PC-3 (cell line): ENCODE data around the gene MPV17L2. TPM values are rescaled to one million over a fixed set of nuclear protein-coding genes. Genes with fewer than 3 reads are reported as not detected.

Source experiments
- ATAC-seq: fragments of 200-7000 bp; cut with Tn5 transposase; 2 replicates; pipeline ENCODE4 v1.9.1; 2020; ENCODE audit warnings: mild to moderate bottlenecking, moderate library complexity
- Bru-seq: library from RNA; stranded (reverse); fragments of 400-500 nt; gene quantifications from one replicate; lab custom pipeline; 2021; lab: Mats Ljungman, UMichigan
- BruChase-seq, 2 experiments: library from RNA; stranded (reverse); fragments of 400-500 nt; gene quantifications; one replicate each; lab custom pipeline; 2021; lab: Mats Ljungman, UMichigan
- BruUV-seq: library from RNA; stranded (reverse); fragments of 400-500 nt; replicated peaks from 2 replicates; lab custom pipeline; 2021; lab: Mats Ljungman, UMichigan
- CTCF ChIA-PET: fragments of 300-600 bp; sonication (Branson Sonifier 250); formaldehyde crosslinking; loops from one replicate; lab custom pipeline; 2022; ENCODE audit warnings: antibody characterized with exemption; lab: Charles Lee
- POLR2A ChIA-PET: fragments of 300-600 bp; sonication (Branson Sonifier 250); formaldehyde crosslinking; loops from one replicate; lab custom pipeline; 2022; ENCODE audit warnings: antibody characterized with exemption; ENCODE audit not compliant: unreplicated experiment; lab: Charles Lee
- DNase-seq: peaks from one replicate; pipeline ENCODE4 v3.0.0-alpha.2; 2015
- H2AFZ ChIP-seq: fragments of 300-600 bp; sonication (generic); 2 replicates; pipeline ENCODE4 v1.6.0; 2016; ENCODE audit warnings: antibody characterized with exemption, low read length
- H3F3A ChIP-seq: fragments of 300-600 bp; sonication (generic); one replicate; pipeline ENCODE4 v1.6.0; 2017; ENCODE audit warnings: antibody characterized with exemption, low read length, control low read depth, mild to moderate bottlenecking; ENCODE audit not compliant: unreplicated experiment
- H3K27ac ChIP-seq: fragments of 300-600 bp; sonication (generic); 2 replicates; pipeline ENCODE4 v1.5.1; 2016; ENCODE audit warnings: mild to moderate bottlenecking, low read length
- H3K27me3 ChIP-seq: fragments of 300-600 bp; sonication (generic); 2 replicates; pipeline ENCODE4 v1.6.1; 2016; ENCODE audit warnings: low read length, mixed read lengths
- H3K36me3 ChIP-seq: fragments of 300-600 bp; sonication (generic); 2 replicates; pipeline ENCODE4 v1.6.1; 2016; ENCODE audit warnings: low read depth, mixed run types, low read length, mixed read lengths
- H3K4me1 ChIP-seq: fragments of 300-600 bp; sonication (generic); 2 replicates; pipeline ENCODE4 v1.5.1; 2016; ENCODE audit warnings: low read length; ENCODE audit not compliant: insufficient read depth
- H3K4me2 ChIP-seq: fragments of 300-600 bp; sonication (generic); 2 replicates; pipeline ENCODE4 v1.6.0; 2016; ENCODE audit warnings: low read length
- H3K4me3 ChIP-seq: fragments of 300-600 bp; sonication (generic); 2 replicates; pipeline ENCODE4 v1.5.1; 2016; ENCODE audit warnings: mild to moderate bottlenecking, low read length, mixed read lengths
- H3K79me2 ChIP-seq: fragments of 300-600 bp; sonication (generic); 2 replicates; pipeline ENCODE4 v1.6.1; 2017; ENCODE audit warnings: low read length, mixed read lengths
- H3K9ac ChIP-seq: fragments of 300-600 bp; sonication (generic); 2 replicates; pipeline ENCODE4 v1.6.0; 2016; ENCODE audit warnings: mild to moderate bottlenecking, low read length
- H3K9me2 ChIP-seq: fragments of 300-600 bp; sonication (generic); replicated peaks from 2 replicates; pipeline ENCODE4 v1.6.1; 2016; ENCODE audit warnings: mixed run types, low read length, mixed read lengths
- H3K9me3 ChIP-seq: fragments of 300-600 bp; sonication (generic); 2 replicates; pipeline ENCODE4 v1.6.1; 2016; ENCODE audit warnings: low read length, mixed read lengths
- H4K20me1 ChIP-seq: fragments of 300-600 bp; sonication (generic); 2 replicates; pipeline ENCODE4 v1.6.1; 2016; ENCODE audit warnings: low read length, mixed read lengths
- EZH2 ChIP-seq: fragments of 300-600 bp; sonication (generic); IDR thresholded peaks from one replicate; pipeline ENCODE4 v1.6.1; 2017; ENCODE audit warnings: antibody characterized with exemption, mild to moderate bottlenecking, low read length; ENCODE audit not compliant: unreplicated experiment
- EZH2phosphoT487 ChIP-seq: fragments of 300-600 bp; sonication (generic); IDR thresholded peaks from 2 replicates; pipeline ENCODE4 v1.6.1; 2018; ENCODE audit warnings: mild to moderate bottlenecking, antibody characterized with exemption, low read length, borderline replicate concordance
- intact Hi-C: fragments of 100-400 bp; cut with micrococcal nuclease; formaldehyde crosslinking; loops from 2 replicates; pipeline ENCODE4 v1.9.0; 2023
- long read RNA-seq: library from polyadenylated mRNA; unstranded; transcript quantifications from one replicate; pipeline ENCODE4 v2.0.0, GENCODE V29; 2021; ENCODE audit not compliant: unreplicated experiment
- total RNA-seq: library from RNA; depleted of rRNA; stranded (reverse); fragments of >200 nt; gene quantifications from 2 replicates; pipeline ENCODE4 v1.2.3, GENCODE V29; 2014; rRNA removed
- TF ChIP-seq, protein P1 (sequence below): fragments of 300-600 bp; sonication (generic); conservative IDR thresholded peaks from 2 replicates; pipeline ENCODE4 v1.5.1; 2017; ENCODE audit warnings: antibody characterized with exemption, low read depth, mild to moderate bottlenecking, low read length

The MPV17L2 gene
- total RNA-seq (34.2 and 44.7 TPM in 2 replicates), Bru-seq, nascent RNA (percentile 63 among the genes with signal in this experiment), BruChase-seq, experiment 1, labeled RNA remaining after a 6-hour chase (percentile 82 among the genes with signal in this experiment), BruChase-seq, experiment 2, labeled RNA remaining after a 2-hour chase (percentile 64 among the genes with signal in this experiment)
- long read RNA-seq, transcript MPV17L2-204 (5 exons, 1,408 nt) = major isoform, 53 of 66 reads
- long read RNA-seq, transcript MPV17L2-202 (4 exons, 1,941 nt) = minor isoform, 5 of 66 reads
- long read RNA-seq, partial matches to known transcripts = 6 of 66 reads
- long read RNA-seq, other reads (novel, unspliced or antisense) = 2 of 66 reads

DNA sequence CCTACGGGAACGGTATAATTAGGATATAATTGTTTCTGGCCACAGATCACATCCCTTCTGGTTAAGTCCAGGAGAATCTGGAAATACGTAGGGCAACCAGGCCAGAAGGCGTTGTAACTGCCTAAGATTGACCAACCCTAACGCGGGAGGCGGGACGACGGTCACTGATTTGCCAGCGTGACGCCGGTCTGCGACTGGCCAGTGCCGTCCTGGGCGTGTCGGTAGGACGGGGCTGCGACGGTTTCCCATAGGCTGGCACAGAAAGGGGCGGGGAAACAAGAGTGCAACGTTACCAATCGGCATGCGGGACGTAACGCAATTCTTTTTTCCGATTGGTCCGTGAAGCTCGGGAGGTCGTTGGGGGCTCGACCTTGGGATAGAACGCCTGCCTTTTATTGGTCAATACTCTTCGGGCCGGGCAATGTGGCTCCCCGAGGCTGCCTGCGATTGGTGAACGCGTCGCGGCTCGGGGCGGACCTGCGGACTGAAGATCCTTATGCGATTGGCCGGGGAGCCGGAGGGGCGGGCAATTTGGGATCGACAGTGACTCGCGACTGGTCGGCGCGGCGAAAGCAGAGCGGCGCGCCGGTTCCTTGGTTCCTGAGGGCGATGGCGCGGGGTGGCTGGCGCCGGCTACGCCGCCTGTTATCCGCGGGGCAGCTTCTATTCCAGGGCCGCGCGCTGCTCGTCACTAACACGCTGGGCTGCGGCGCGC, at the start of gene MPV17L2:
MPV17L2 (plus strand) TSS at position 546 of the 715 bp plus-strand sequence; CDS start at position 610, 64 bp downstream.
- Histone ChIP-seq H3K4me1 (peaks cover 13% of the 10 kb centered on the region), H3K9me2 (no peaks in the 10 kb centered on the region), H3K36me3 (no peaks in the 10 kb centered on the region), H3K79me2 (peaks cover 7% of the 10 kb centered on the region), H4K20me1 (no peaks in the 10 kb centered on the region), H3K27ac (peak within 1 kb of the TSS; percentile 26), H3K27me3 (no peaks in the 10 kb centered on the region), H3K9ac (peak within 1 kb of the TSS; percentile 83), H3F3A (no peaks in the 10 kb centered on the region), H3K4me2 (peak within 1 kb of the TSS; percentile 92), H3K4me3 (peak within 1 kb of the TSS; percentile 85), H2AFZ (peak within 1 kb of the TSS; percentile 89), H3K9me3 (no peaks in the 10 kb centered on the region)
- peak; percentile 90 for ATAC-seq
- DNase-seq = peak; percentile 99
- TF ChIP-seq, protein P1, sequence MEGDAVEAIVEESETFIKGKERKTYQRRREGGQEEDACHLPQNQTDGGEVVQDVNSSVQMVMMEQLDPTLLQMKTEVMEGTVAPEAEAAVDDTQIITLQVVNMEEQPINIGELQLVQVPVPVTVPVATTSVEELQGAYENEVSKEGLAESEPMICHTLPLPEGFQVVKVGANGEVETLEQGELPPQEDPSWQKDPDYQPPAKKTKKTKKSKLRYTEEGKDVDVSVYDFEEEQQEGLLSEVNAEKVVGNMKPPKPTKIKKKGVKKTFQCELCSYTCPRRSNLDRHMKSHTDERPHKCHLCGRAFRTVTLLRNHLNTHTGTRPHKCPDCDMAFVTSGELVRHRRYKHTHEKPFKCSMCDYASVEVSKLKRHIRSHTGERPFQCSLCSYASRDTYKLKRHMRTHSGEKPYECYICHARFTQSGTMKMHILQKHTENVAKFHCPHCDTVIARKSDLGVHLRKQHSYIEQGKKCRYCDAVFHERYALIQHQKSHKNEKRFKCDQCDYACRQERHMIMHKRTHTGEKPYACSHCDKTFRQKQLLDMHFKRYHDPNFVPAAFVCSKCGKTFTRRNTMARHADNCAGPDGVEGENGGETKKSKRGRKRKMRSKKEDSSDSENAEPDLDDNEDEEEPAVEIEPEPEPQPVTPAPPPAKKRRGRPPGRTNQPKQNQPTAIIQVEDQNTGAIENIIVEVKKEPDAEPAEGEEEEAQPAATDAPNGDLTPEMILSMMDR = no peak
- TF ChIP-seq EZH2phosphoT487 (no peak), EZH2 (no peak)
- BruUV-seq = no TSS peak
- POLR2A ChIA-PET = interaction anchor here (0.6 to 0.7 kb wide), 2 partner anchors 89 to 330 kb away, joined by 3 read pairs; no protein-coding TSS in a partner anchor
- CTCF ChIA-PET = interaction anchor here (0.5 to 2.2 kb wide), 7 partner anchors 16 to 89 kb away, joined by 3 to 9 read pairs (median 4); partner anchors contain the start of gene JUND
- intact Hi-C loops = loop anchor here (1.0 kb wide), 1 partner anchor 11 kb away; the partner anchor contains the start of gene RAB3A

DNA sequence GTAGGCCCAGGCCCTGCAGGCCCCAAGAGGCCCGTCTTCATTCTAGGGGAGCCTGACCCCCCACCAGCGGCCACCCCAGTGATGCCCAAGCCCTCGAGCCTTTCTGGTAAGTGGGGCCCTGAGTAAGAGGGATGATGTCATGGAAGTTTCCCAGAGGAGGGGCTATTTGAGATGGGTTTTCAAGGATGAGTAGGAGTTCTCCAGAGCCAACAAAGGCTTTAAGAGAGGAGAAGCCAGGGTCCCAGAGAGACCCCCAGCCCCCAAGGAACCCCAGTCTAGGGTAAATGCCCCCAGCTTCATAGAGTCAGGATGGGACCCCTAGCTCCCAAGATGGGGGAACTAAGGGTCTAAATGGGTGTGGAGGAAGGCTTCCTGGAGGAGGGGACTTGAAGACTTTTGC, 49.1 kb upstream of the MPV17L2 start:
- no peaks in the 10 kb centered on the region for H3K79me2 ChIP-seq
- DNase-seq = no peak
- no peaks in the 10 kb centered on the region for H3K9me2 ChIP-seq
- POLR2A ChIA-PET = no interaction called here
- no peak overlapping the region for H3K4me3 ChIP-seq
- no peak overlapping the region for H3K27ac ChIP-seq
- intact Hi-C loops = no loop called here
- no TSS peak for BruUV-seq
- no peaks in the 10 kb centered on the region for H3F3A ChIP-seq
- no peaks in the 10 kb centered on the region for H3K27me3 ChIP-seq
- no peak for ATAC-seq
- TF ChIP-seq, protein P1 = no peak
- TF ChIP-seq EZH2phosphoT487 (no peak), EZH2 (no peak)
- no peak overlapping the region for H3K9ac ChIP-seq
- H3K4me2 ChIP-seq = no peak overlapping the region
- H3K9me3 ChIP-seq = no peaks in the 10 kb centered on the region
- H4K20me1 ChIP-seq = no peaks in the 10 kb centered on the region
- H3K4me1 ChIP-seq = no peaks in the 10 kb centered on the region
- CTCF ChIA-PET = no interaction called here
- 0 out of 2 replicates have a peak, but pooled peaks cover 4% of the 10 kb centered on the region for H3K36me3 ChIP-seq
- H2AFZ ChIP-seq = no peak overlapping the region
